Measurements from ENCODE around the gene MYO5B.

The MYO5B gene

DNA sequence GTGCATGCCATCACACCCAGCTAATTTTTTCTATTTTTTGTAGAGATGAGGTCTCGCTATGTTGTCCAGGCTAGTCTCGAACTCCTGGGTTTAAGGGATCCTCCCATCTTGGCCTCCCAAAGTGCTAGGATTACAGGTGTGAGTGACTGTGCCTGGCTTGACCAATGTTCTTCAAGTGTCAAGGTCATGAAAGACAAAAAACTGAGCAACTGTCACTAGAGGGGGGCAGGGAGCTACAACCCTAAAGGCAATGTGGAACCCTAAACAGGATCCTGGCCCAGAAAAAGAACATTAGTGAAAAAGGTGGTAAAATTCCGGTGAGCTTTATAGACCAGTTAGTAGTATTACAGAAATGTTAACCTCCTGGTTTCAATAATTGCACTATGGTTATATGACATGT, 7.3 kb downstream of the MYO5B start:
- no peak for DNase-seq

- no peak for DNase-seq
Measured at GRCh38 chr18:50186385-50186784, 8.6 kb downstream of the MYO5B start.

DNA sequence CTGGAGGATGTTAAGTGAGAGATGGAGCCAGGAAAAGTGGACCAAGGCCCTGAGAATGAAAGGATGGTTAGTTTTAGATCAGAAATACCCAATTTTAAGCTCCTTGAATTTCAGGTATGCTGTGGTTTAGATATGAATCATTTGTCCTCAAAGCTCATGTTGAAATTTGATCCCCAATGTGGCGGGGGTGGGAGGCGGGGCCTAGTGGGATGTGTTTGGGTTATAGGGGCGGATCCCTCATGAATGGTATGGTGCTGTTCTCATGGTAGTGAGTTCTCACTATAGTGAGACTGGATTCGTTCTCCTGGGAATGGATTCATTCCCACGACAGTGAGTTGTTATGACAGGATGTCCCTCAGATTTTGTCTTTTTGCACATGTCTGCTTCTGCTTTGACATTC, 11.4 kb downstream of the MYO5B start:
- DNase-seq: no peak

DNA sequence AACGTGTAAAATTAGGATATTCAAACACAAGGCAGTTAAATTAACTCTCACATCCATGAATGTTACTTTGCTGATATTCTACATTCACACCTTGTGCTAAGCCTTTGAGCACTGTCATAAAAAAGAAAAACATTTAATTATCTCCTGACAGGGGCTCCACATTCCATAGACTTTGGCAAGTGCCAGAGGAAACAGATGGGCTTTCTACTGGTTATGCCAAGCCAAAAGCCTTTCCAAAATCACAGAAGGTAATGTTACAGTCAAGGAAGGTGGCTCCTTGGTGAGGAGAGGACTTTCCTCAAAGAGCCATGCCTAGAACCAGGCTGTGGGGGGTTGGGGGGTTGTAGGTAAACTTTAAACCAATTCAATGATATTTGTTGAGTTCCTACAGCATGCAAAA, 12.4 kb downstream of the MYO5B start:
- DNase-seq: no peak

DNA sequence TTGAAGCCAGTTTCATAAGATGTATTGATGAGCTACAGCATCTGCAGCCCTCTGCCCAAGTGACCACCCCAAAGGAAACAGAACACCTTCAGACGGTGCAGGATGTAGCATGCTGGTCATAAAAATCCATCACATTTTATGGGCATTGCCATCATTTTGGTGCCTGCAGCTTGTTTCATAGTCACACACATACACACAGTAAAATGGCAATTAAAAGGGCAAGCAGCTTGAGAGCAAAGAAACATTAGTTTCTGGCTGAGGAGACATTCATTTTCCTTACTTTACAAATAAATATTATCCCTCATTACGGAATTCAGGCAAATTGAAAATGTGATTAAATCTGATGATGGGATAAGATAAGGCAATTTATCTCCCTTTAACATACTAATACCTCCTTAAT, 13.4 kb downstream of the MYO5B start:
- no peak for DNase-seq

DNA sequence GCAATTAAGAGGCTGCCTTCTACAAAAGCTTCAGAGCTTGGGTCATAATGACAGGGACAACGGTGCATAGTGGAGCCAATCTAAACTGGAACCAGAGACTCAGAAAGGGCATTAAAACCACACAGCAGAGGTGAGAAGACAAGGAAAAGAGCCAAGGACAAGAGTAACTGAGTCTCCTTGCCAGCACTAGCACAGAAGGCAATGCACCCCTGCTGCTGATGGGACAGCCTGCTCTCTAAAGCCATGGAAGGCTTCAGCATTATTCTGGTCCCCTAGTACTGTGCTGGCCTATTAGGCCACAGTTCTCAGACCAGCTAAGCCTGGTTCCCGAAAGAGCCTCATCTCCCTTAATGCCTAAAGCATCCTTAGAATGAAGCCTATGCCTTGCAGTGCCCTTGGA, 15.5 kb downstream of the MYO5B start:
- no peak for DNase-seq

DNA sequence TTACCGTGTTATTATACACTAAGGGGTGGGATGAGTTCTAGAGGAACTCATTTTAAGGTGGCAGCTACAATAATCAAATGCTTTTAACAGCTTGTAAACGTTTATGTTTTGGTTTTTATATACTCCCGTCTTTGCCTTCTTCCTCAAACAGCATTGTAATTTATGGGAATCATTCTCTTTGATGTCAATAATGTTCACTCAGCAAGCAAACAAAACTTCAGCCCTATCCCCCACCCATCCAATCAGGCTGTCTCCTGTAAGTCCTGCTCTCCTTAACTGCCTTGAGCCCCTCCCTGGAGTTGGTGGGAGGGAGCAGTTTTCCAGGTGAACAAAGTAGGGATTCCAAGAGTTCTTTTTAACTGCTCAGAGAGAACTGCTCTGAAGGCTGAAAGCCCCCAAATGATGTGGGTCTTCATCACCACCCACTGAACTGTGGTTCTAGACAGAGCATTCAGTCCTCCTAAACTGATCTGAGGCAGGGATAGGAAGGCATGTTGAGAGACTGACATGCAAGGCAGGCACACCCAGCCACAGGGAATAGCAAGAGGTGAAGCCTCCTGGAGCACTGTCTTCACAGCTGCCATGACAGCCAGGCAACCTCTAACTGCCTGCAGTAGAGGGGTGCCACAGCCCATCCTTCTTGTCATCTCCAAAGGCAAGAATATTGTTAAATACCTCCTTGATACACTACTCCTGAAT, 17.5 kb downstream of the MYO5B start:
- no peak for DNase-seq

DNA sequence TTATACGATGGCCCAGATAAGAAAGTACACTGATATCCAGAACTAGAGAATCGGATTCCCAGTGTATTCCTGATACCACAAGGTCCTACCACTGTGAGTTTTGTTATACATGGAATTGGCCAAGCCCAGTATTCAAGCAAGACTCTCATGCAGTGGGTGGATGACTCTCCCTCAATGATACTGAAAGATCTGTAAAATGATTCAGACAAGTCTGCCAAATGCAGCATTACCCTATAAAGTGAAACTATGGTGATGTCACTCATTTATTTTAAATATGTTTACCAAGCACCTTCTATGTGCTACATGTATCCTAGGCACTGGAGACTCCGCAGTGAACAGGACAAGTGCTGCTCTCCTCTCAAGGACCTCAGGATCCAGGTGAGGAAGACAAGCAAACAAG, 22.6 kb downstream of the MYO5B start:
- no peak for DNase-seq

- DNase-seq: no peak
Measured at GRCh38 chr18:50171406-50171805, 23.5 kb downstream of the MYO5B start.

DNA sequence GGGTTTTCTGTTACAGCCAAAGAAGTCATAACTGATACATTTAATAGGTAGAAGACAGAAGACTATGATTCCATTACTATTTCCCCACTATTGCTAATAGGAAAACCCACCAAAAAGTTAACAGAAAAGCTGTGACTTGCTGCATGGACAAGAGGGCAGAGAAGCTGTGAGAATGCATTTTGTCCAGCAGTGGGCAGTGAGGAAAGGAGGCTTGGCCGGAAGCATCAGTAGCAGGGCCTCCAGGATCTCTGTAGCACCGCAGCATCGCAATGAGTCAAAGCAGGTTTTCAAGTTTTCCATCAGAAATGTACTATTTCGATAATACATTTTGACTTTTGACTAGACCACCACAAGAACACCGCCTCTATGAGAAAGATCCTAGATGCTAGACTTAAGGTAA, 24.9 kb downstream of the MYO5B start:
- no peak for DNase-seq

GRCh38 chr18:50169149-50169548, 25.8 kb downstream of the MYO5B start:
- DNase-seq: no peak

- DNase-seq: no peak
Measured at GRCh38 chr18:50167966-50168365, 27.0 kb downstream of the MYO5B start.

DNA sequence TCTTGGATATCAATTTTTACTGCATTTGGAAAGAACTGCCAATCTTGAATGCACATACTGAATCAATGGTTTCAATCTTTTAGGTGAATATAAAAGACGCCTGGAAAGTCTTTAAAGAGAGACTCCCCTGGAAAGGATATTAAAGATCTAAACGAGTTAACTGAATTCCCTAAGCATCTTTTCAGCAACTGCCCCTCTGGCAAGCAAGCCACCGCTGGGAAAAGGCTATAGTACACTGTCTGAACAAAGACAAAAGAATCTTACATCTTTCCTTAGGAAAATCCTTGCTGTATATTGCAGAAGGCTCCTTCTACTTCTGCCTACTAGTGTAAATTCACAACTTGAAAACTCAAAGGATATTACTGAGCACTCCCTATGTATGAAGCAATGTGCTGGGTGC, 28.0 kb downstream of the MYO5B start:
- no peak for DNase-seq

GRCh38 chr18:50163505-50163904, 31.4 kb downstream of the MYO5B start:
- no peak for DNase-seq

- no peak for DNase-seq
Measured at GRCh38 chr18:50162486-50163304, 32.3 kb downstream of the MYO5B start.

GRCh38 chr18:50161597-50162205, 33.2 kb downstream of the MYO5B start:
- no peak for DNase-seq

DNA sequence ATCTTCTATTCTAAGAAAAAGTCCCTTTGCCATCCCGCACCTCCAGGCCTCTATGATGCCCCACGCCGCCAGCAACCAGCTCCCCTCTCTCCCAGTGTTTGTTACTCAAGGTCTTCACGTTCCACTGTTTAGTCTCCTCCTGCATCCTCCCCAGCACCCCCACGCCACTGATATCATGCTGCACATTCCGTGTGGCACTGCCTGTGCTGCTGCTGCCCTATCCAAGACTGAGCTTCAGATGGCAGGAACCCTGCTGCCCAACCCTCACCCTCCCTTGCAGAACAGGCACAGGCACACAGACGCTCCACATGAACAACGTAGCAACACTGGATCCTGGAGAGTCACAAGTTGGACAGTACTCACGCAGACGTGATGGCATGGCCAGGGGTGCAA, 35.3 kb downstream of the MYO5B start:
- no peak for DNase-seq

GRCh38 chr18:50158866-50159653, 35.9 kb downstream of the MYO5B start:
- DNase-seq: no peak

DNA sequence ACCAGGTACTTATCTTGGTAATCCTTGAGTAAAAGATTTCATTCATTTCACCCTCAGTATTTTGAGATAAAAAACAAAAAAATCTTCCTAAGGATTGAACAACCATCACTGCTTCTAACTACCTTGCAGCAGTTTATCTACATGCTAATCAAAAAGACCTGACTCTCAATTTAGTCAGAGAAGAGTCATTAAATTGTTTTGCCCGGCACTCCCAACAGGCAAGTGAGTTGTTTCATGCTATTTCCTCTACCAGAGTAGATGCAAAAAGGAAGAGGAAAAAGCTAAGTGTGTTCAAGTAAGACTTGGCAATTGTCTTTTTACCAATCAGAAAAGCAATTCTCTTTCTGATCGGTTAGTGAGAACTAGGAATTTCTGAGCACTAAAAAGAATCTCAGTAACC, 39.5 kb downstream of the MYO5B start:
- no peak for DNase-seq

GRCh38 chr18:50154420-50154819, 40.5 kb downstream of the MYO5B start:
- no peak for DNase-seq

DNA sequence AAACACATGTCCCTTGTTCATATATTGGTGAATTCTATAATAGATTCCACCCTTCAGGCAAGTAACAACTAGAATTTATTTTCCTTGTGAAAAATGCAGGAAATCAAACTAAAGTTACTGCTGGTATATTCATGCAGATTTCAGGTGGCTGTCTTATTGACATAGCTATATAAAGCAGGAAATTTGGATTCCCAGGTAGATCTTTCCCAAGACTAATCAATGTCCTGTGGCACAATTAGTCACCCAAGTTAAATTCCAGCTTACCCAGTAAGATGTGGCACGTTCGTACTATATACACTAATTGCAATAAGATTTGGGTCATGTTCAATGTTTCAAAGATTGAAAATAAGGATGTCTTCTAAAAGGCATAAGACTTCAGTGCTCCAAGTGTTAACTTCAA, 42.0 kb downstream of the MYO5B start:
- DNase-seq: no peak

- no peak for DNase-seq
Measured at GRCh38 chr18:50151926-50152325, 43.0 kb downstream of the MYO5B start.

DNA sequence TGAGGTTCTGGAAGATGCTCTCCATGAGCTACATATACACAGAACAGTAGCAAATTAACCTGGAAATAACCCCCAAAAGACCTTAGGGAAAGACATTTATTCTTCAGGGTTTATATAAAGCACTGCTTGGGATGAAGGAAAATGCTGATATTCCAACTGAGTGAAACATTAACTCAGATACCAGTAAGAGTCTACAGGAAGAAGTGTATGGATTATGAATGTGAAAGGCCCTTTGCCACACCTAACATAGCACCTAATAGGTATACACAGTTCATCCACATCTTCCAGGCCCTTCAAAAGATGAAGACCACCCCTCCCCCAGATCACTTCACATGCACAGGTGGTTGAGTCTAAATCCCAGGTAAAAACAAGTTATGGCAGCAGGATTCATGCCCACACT, 50.4 kb downstream of the MYO5B start:
- no peak for DNase-seq
